RPMI7951 (cell line): ENCODE measurements around the gene LOXHD1. TPM values are rescaled to one million over a fixed set of nuclear protein-coding genes. Genes with fewer than 3 reads are reported as not detected.

ENCODE experiments used
- DNase-seq: peaks from one replicate; pipeline ENCODE4 v3.0.0-alpha.2; 2012; ENCODE audit warnings: low read depth
- total RNA-seq: library from RNA; depleted of rRNA; stranded (reverse); fragments of >200 nt; shearing (Covaris generic); gene quantifications from 2 replicates; pipeline ENCODE4 v1.2.3, GENCODE V29; 2014

LOXHD1 gene
- total RNA-seq, 1 experiment from 2014 or later: not detected

- no peak for DNase-seq
Measured at GRCh38 chr18:46577546-46577945, 79.5 kb downstream of the LOXHD1 start.

GRCh38 chr18:46575851-46576250 lies 81.2 kb downstream of the LOXHD1 start:
- DNase-seq: no peak

- DNase-seq: no peak
Measured at GRCh38 chr18:46574743-46575115, 82.3 kb downstream of the LOXHD1 start.

GRCh38 chr18:46574000-46574742 lies 82.8 kb downstream of the LOXHD1 start:
- DNase-seq: no peak

- DNase-seq: no peak
Measured at GRCh38 chr18:46573156-46573555, 83.9 kb downstream of the LOXHD1 start.

GRCh38 chr18:46571756-46572155 lies 85.3 kb downstream of the LOXHD1 start:
- DNase-seq: no peak

- DNase-seq: no peak
Measured at GRCh38 chr18:46570666-46571065, 86.4 kb downstream of the LOXHD1 start.

GRCh38 chr18:46570134-46570533 lies 86.9 kb downstream of the LOXHD1 start:
- no peak for DNase-seq

GRCh38 chr18:46569211-46569610 lies 87.8 kb downstream of the LOXHD1 start:
- no peak for DNase-seq

GRCh38 chr18:46567196-46567595 lies 89.8 kb downstream of the LOXHD1 start:
- no peak for DNase-seq

GRCh38 chr18:46566111-46566510 lies 90.9 kb downstream of the LOXHD1 start:
- DNase-seq: no peak

- DNase-seq: no peak
Measured at GRCh38 chr18:46565256-46565655, 91.8 kb downstream of the LOXHD1 start.

GRCh38 chr18:46563317-46563716 lies 93.7 kb downstream of the LOXHD1 start:
- DNase-seq: no peak

- DNase-seq: no peak
Measured at GRCh38 chr18:46562674-46563192, 94.3 kb downstream of the LOXHD1 start.

GRCh38 chr18:46560671-46561045 lies 96.4 kb downstream of the LOXHD1 start:
- DNase-seq: no peak

GRCh38 chr18:46559946-46560670 lies 96.9 kb downstream of the LOXHD1 start:
- DNase-seq: no peak

- DNase-seq: no peak
Measured at GRCh38 chr18:46559296-46559695, 97.7 kb downstream of the LOXHD1 start.

GRCh38 chr18:46556590-46557206 lies 100.3 kb downstream of the LOXHD1 start:
- DNase-seq: no peak

- peak; percentile 48 for DNase-seq
Measured at GRCh38 chr18:46555724-46556123, 101.3 kb downstream of the LOXHD1 start.

GRCh38 chr18:46555213-46555612 lies 101.8 kb downstream of the LOXHD1 start:
- DNase-seq: no peak

GRCh38 chr18:46554406-46555080 lies 102.5 kb downstream of the LOXHD1 start:
- DNase-seq: no peak

GRCh38 chr18:46550609-46551008 lies 106.4 kb downstream of the LOXHD1 start:
- no peak for DNase-seq
